Stimulated activated CD8-positive, alpha-beta memory T cell treated with anti-CD3 and anti-CD28 coated beads, Interleukin-15, amount 100 ng/mL, for 48 hours (primary cell): ENCODE data around the gene POP7.
"Not testable (repeated sequence)": the region's sequence is repeated elsewhere in the genome, so short reads cannot be mapped to it uniquely, and the experiment has no call there.

Experiments
- DNase-seq, 2 donors: peaks; one replicate each; pipeline ENCODE4 v3.0.0-alpha.2; 2020; ENCODE audit warnings: low read depth in 2 of 2

POP7 gene

GRCh38 chr7:100705753-100706671 lies at the start of gene POP7:
TSS of gene POP7 (plus strand) at chr7:100706121. CDS start at chr7:100706831, 710 bp downstream.
- DNase-seq, result peak; percentile 99

GRCh38 chr7:100662194-100662776 lies 43.6 kb upstream of the POP7 start:
- not testable (repeated sequence) for DNase-seq

DNA sequence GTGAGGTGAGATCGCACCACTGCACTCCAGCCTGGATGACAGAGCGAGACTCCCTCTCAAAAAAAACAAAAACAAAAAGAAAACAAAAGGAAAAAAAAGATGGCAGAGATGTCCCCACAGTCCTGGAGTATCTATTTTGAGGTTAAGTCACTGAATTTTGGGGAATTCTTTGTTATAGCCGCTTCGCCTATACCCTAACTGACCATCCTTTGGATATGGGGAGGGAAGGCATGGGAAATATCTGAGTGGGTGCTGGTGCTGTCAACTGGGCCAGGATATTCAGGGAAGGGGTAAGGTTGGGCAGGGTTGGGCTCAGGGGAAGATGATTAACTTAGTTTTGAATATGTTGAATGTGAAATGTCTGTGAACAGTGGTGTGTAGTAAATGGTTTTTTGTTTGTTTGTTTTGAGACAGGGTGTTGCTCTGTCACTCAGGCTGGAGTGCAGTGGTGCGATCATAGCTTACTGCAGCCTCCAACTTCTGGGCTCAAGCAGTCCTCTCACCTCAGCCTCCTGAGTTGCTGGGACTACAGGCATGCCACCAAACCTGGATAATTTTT lies 40.7 kb upstream of the POP7 start:
- no peak for DNase-seq

DNA sequence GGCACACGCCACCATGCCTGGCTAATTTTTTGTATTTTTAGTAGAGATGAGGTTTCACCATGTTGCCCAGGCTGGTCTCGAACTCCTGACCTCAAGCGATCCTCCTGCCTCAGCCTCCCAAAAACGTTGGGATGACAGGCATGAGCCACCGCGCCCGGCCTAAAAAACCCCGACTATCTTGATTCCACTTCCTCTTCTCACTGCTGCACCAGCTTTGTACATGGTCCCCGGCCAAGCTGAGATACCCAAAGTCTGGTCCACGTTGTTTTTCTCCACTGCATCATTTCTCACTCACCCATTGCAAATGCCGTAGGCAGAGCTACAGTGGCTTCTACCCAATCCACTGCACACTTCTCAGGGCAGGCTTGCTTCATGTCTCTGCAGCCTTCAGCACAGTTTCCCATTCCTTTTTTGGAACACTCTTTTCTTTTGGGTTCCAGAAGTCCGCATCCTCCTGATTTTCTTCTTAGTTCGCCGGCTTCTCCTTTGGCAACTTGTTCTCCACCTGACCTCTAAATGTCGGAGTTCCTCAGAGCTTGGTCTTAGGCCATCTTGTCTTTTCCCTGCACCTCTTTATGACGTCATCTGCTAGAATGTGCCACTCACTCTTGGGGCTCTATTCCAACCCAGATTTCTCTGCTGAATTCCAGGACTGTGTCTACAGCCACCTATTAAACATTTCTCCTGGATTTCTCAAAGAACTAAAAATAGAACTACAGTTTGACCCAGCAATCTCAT lies 38.4 kb upstream of the POP7 start:
- DNase-seq, result no peak

GRCh38 chr7:100668069-100668449 lies 37.9 kb upstream of the POP7 start:
- DNase-seq, result no peak

GRCh38 chr7:100669106-100669505 lies 36.8 kb upstream of the POP7 start:
- not testable (repeated sequence) for DNase-seq

GRCh38 chr7:100670074-100670473 lies 35.8 kb upstream of the POP7 start:
- no peak for DNase-seq

GRCh38 chr7:100671353-100672327 lies 34.3 kb upstream of the POP7 start:
- no peak for DNase-seq

DNA sequence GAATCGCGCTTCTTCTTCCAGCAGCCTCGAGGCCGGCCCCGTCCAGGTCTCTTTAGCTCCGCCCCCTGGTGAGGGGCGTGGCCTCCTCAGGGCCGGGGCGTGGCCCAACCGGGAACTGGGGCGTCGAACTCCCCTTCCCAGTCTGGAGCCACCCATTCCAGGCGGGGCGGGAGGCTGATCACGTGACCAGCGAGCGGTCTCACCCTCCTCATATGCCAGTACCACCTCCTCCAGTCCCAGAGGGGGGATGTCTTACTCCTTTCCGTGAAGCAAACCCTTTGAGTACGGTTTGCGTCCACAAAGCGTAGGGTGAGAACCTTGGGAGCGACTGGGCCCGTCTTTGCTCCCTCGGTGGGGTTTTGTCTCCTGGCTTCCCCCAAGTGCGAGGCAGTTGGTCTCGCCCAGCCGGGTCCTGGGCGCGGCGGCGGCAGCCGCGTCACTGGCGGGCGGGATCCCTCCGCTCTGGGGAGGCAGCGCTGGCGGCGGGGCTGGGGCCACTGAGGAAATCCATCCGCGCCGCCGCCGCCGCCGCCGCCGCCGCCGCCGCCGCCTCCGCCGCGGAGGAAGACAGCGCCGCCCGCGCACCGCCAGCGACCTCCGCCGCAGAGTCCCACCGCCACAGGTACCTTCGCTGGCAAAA lies 32.5 kb upstream of the POP7 start, which contains the start of gene GNB2:
Gene GNB2, plus strand, starts transcription at position 439 of the 640 bp plus-strand sequence. CDS start 2,526 bp downstream, outside the sequence.
- DNase-seq, result peak; percentile 97

- no peak for DNase-seq
Observed at GRCh38 chr7:100673942-100674410, 31.9 kb upstream of the POP7 start.

DNA sequence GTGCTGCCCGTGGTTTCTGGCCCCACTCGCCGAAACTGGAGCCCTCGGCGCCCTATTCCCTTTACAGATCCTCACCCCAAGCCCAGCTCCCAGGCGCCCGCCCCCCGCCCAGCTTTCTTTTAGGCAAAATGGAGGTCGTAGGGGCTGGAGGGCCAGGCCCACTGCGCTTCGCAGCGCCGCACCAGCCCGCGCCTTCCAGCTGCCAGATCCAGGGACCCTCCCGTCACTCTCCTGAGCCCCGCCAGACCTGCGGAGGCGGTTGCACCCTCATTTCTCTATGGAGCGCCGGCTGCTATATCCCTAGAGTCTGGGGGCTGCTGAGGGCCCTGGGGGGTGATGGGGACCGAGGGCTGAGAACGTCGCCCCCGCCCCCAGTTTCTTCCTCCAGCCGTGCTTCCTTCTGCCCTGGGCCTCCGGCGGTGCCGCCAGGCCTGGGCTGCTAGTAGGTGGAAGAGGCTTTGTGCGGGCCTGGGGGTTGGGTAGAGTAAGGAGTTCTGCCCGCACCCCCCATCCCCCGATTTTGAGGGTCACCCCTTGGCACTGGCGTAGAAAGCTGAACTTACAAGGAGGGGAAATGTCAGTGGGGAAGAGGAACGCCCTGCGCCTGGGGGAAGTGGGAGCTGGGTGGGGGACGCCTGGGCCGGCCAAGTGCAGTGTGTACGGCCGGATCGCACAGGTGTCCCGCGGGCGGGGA lies 31.4 kb upstream of the POP7 start:
- no peak for DNase-seq

DNA sequence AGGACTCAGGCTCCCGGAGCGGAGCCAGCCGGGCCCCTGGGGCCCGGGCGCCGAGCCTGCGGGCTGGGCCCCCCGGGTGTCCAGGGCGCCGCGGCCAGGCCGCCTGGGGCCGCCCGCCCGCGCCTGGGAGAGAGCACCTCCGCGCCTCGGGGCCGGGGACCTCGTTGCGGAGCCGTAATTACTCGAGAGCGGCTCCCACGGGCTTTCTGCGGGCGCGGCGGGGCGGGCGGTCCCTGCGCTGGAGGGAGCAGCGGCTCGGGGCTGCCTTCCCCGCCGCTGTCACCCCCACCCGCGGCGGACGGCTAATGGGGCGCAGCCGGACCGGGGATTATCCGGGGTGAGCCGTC lies 30.8 kb upstream of the POP7 start:
- DNase-seq, result no peak

- peak; percentile 78 for DNase-seq
Observed at GRCh38 chr7:100675581-100676350, 30.2 kb upstream of the POP7 start.

DNA sequence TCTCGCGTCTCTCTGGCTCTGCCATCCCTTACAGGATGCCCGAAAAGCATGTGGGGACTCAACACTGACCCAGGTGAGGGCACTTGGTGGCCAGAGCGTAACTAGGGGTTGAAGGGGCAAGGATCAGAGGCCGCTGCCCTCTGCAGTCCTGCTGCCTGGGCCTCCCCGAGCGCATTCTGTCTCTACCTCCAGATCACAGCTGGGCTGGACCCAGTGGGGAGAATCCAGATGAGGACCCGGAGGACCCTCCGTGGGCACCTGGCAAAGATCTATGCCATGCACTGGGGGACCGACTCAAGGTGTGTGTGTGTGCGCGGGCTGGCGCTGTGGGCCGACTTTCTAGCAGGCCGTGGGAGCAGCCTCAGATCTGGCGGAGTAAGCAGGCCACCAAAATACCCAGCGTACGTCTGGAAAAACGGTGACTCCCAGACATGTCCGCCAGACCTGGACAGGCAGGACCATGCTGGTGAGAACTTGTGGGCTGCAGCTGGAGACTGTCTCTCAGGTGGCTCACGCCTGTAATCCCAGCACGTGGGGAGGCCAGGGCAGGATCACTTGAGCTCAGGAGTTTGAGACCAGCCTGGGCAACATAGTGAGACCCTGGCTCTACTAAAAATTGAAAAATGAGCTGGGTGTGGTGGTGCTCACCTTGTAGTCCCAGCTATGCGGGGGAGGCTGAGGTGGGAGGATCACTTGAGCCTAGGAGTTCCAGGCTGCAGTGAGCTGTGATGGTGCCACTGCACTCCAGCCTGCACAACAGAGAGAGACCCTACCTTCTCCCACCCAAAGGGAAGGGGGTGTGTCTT lies 29.2 kb upstream of the POP7 start:
- no peak for DNase-seq

GRCh38 chr7:100677308-100678267 lies 28.3 kb upstream of the POP7 start:
- no peak for DNase-seq

DNA sequence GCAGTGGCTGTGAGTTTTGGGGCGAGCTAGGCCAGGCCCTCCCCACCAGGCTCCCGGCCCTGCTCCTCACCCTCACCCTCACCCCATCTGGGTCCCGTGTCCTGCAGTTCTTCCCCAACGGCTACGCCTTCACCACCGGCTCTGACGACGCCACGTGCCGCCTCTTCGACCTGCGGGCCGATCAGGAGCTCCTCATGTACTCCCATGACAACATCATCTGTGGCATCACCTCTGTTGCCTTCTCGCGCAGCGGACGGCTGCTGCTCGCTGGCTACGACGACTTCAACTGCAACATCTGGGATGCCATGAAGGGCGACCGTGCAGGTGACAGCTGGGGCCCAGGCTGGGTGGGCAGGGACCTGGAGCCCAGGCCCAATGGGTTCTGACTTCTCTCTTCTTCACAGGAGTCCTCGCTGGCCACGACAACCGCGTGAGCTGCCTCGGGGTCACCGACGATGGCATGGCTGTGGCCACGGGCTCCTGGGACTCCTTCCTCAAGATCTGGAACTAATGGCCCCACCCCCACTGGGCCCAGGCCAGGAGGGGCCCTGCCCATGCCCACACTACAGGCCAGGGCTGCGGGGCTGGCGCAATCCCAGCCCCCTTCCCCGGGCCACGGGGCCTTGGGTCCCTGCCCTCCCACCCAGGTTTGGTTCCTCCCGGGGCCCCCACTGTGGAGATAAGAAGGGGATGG lies 27.5 kb upstream of the POP7 start:
- DNase-seq, result no peak
